ENCODE measurements around the gene SNAP29.

GRCh38 chr22:20829491-20830134, 29.2 kb upstream of the SNAP29 start:
- no peak for TF ChIP-seq POLR2A (IDR thresholded peaks at IDR 0.05)
- TF ChIP-seq, protein P1, sequence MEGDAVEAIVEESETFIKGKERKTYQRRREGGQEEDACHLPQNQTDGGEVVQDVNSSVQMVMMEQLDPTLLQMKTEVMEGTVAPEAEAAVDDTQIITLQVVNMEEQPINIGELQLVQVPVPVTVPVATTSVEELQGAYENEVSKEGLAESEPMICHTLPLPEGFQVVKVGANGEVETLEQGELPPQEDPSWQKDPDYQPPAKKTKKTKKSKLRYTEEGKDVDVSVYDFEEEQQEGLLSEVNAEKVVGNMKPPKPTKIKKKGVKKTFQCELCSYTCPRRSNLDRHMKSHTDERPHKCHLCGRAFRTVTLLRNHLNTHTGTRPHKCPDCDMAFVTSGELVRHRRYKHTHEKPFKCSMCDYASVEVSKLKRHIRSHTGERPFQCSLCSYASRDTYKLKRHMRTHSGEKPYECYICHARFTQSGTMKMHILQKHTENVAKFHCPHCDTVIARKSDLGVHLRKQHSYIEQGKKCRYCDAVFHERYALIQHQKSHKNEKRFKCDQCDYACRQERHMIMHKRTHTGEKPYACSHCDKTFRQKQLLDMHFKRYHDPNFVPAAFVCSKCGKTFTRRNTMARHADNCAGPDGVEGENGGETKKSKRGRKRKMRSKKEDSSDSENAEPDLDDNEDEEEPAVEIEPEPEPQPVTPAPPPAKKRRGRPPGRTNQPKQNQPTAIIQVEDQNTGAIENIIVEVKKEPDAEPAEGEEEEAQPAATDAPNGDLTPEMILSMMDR (IDR thresholded peaks at IDR 0.05): no peak
